Panc1 (cell line): ENCODE data around the gene LY6G5B.

Experiments
- CTCF ChIP-seq: fragments of 450-650 bp; IDR thresholded peaks from 2 replicates; pipeline ENCODE4 v1.5.1; 2017; ENCODE audit warnings: mild to moderate bottlenecking
- POLR2AphosphoS5 ChIP-seq: IDR thresholded peaks from 2 replicates; pipeline ENCODE4 v1.6.1; 2012; ENCODE audit warnings: mild to moderate bottlenecking, low read depth, low read length, moderate library complexity
- REST ChIP-seq, 2 experiments: IDR thresholded peaks; 2 replicates each; pipeline ENCODE4 v1.6.1; 2011 to 2012; ENCODE audit warnings: low read depth in 2 of 2, control low read depth in 1 of 2, low read length in 1 of 2, mild to moderate bottlenecking in 1 of 2, moderate library complexity in 1 of 2; ENCODE audit not compliant: insufficient read depth in 1 of 2
- SIN3A ChIP-seq: IDR thresholded peaks from 2 replicates; pipeline ENCODE4 v1.6.1; 2012; ENCODE audit warnings: low read depth, mild to moderate bottlenecking, low read length, moderate library complexity, borderline replicate concordance; ENCODE audit not compliant: insufficient read depth
- TCF7L2 ChIP-seq: IDR thresholded peaks from 2 replicates; pipeline ENCODE4 v1.6.1; 2011; ENCODE audit warnings: mild to moderate bottlenecking, low read depth, low read length, inconsistent platforms

GRCh38 chr6:31660381-31661261 lies 9.2 kb upstream of the LY6G5B start, which contains the start of gene C6orf47:
- TF ChIP-seq CTCF, result no peak
- peak in 1 of 2 experiments; percentile 50; a peak in 1 of 4 replicates for TF ChIP-seq REST (IDR thresholded peaks at IDR 0.05; ENCODE audit: insufficient read depth in 1 of 2, low read depth in 2 of 2, low read length in 1 of 2)
- no peak for TF ChIP-seq TCF7L2
- TF ChIP-seq POLR2AphosphoS5, result peak; percentile 92
- TF ChIP-seq SIN3A, result peak; percentile 47; the same call in 1 of the 2 replicates
